Adrenal gland (tissue), 12 donors: ENCODE results near the gene CGB3. TPM values are rescaled to one million over a fixed set of nuclear protein-coding genes. Genes with fewer than 3 reads are reported as not detected.

Source experiments
- DNase-seq, 7 donors: peaks; one replicate each; pipeline ENCODE4 v3.0.0-alpha.2; 2019 to 2020
- H3K27ac ChIP-seq, 5 donors: fragments of 200-600 bp; sonication (generic) in 4 of 5; 1 replicate in 3 of 5; 2 replicates in 2 of 5; pipeline versions ENCODE4 v1.5.1 to v1.8.0; 2016 to 2020; ENCODE audit warnings: mild to moderate bottlenecking in 1 of 5
- H3K27me3 ChIP-seq: fragments of 200-600 bp; 2 replicates; pipeline ENCODE4 v1.8.0; 2021
- H3K36me3 ChIP-seq, 2 donors: fragments of 200-600 bp; replicated peaks in 1 of 2; 1 replicate in 1 of 2; 2 replicates in 1 of 2; pipeline versions ENCODE4 v1.5.1 to v1.8.0; 2018 to 2022
- H3K4me1 ChIP-seq, 2 donors: fragments of 200-600 bp; replicated peaks in 1 of 2; 1 replicate in 1 of 2; 2 replicates in 1 of 2; pipeline versions ENCODE4 v1.5.1 to v1.8.0; 2018 to 2021
- H3K4me3 ChIP-seq, 4 donors: fragments of 200-600 bp; sonication (generic) in 3 of 4; one replicate each; pipeline ENCODE4 v1.5.1; 2016 to 2018
- H3K9me3 ChIP-seq, 3 donors: fragments of 200-600 bp; sonication (generic) in 1 of 3; replicated peaks in 1 of 3; 1 replicate in 2 of 3; 2 replicates in 1 of 3; pipeline versions ENCODE4 v1.5.1 to v1.8.0; 2016 to 2021
- CTCF ChIP-seq, 6 experiments: fragments of 450-650 bp in 4 of 6; fragments of 200-600 bp in 2 of 6; sonication (generic) in 1 of 6; IDR thresholded peaks; 1 replicate in 5 of 6; 2 replicates in 1 of 6; pipeline versions ENCODE4 v1.5.1 to v1.8.0; 2016 to 2021; ENCODE audit warnings: antibody characterized with exemption in 6 of 6, mild to moderate bottlenecking in 2 of 6, moderate library complexity in 1 of 6
- POLR2A ChIP-seq, 2 donors: fragments of 450-650 bp; IDR thresholded peaks; one replicate each; pipeline ENCODE4 v1.6.1; 2017; ENCODE audit warnings: antibody characterized with exemption in 2 of 2, mild to moderate bottlenecking in 2 of 2, moderate library complexity in 1 of 2
- WGBS, 4 donors: extraction: QIAGEN DNeasy Blood & Tissue Kit in 2 of 4; methylation state at CpG; one replicate each; pipeline versions ENCODE4 v1.1.5 to v1.1.7; 2013 to 2017; 5-methylcytosine and 5-hydroxymethylcytosine counted together
- intact Hi-C, 2 donors: fragments of 100-400 bp; cut with DNase I; formaldehyde crosslinking; loops; one replicate each; pipeline versions ENCODE4 v1.14.1 to v1.15.0; 2022 to 2023
- polyA plus RNA-seq, 3 donors: library from polyadenylated mRNA; stranded (reverse); fragments of 200-250 nt in 2 of 3; fragments of 350-450 nt in 1 of 3; fragmentation: Illumina TruSeq in 1 of 3; extraction: RNeasy Lipid Tissue Mini Kit (QIAGEN cat#74804) in 1 of 3; gene quantifications; one replicate each; pipeline ENCODE4 v1.2.3, GENCODE V29; 2013 to 2014
- total RNA-seq, 9 donors: library from RNA; depleted of rRNA in 4 of 9; stranded (reverse); fragments of >200 nt in 4 of 9; fragments of 120-200 nt in 1 of 9; fragmentation: NEBNext Ultra II Directional in 1 of 9; extraction: Animal tissue kit (Norgen Biotek cat#: 25700) in 1 of 9; gene quantifications; one replicate each; pipeline versions ENCODE4 v1.1.0 to v1.2.4, GENCODE V29; 2013 to 2023
- donor health status: healthy with polysubstance abuse.
- donor health status: Bipolar disorder and iron deficiency.
- donor health status: DM: yes; HTN: yes; CAD: no.
- donor health status: DM: no; HTN: no; CAD: no.
- donor health status: DM: no; HTN: no; CAD: no.
- donor health status: DM: yes; HTN: yes; CAD: no.

The CGB3 gene
- total and polyA plus RNA-seq, 12 donors = not detected

- 49 to 61% (median 56%) methylated on average over 8 to 13 of the region's 13 CpGs for WGBS, 4 donors
- no peak overlapping the region for H3K4me3 ChIP-seq
- H3K36me3 ChIP-seq = no peaks in the 10 kb centered on the region
- TF ChIP-seq CTCF (IDR thresholded peaks at IDR 0.05) (no peak), POLR2A (IDR thresholded peaks at IDR 0.05) (no peak)
- no peak for DNase-seq
- no peaks in the 10 kb centered on the region for H3K9me3 ChIP-seq
- peaks cover 16% of the 10 kb centered on the region for H3K27me3 ChIP-seq
- intact Hi-C loops = no loop called here
- H3K4me1 ChIP-seq = peaks cover 0 to 6% of the 10 kb centered on the region in 2 donors
- no peak overlapping the region for H3K27ac ChIP-seq
These were observed 41.9 kb upstream of the CGB3 start for GRCh38 chr19:49065905-49066512.

- no peak for TF ChIP-seq CTCF (IDR thresholded peaks at IDR 0.05)
- TF ChIP-seq POLR2A (IDR thresholded peaks at IDR 0.05) = no peak
- peaks cover 7% of the 10 kb centered on the region for H3K27me3 ChIP-seq
- 7 to 37% (median 13%) methylated on average over 5 to 53 of the region's 53 CpGs for WGBS, 4 donors
- peaks cover 0 to 6% of the 10 kb centered on the region in 2 donors for H3K4me1 ChIP-seq
- intact Hi-C loops = no loop called here
- no peak within 1 kb of the TSS for H3K4me3 ChIP-seq
- DNase-seq = no peak
- H3K36me3 ChIP-seq = no peaks in the 10 kb centered on the region
- H3K27ac ChIP-seq = no peak within 1 kb of the TSS
- H3K9me3 ChIP-seq = no peaks in the 10 kb centered on the region
These were observed 40.9 kb upstream of the CGB3 start, which contains the start of gene NTF4 for GRCh38 chr19:49064768-49065611. Gene NTF4 (minus strand): TSS chr19:49064818. CDS start chr19:49061997, 2,821 bp downstream.

GRCh38 chr19:49064029-49064629, 40.0 kb upstream of the CGB3 start:
- no peak overlapping the region for H3K4me3 ChIP-seq
- DNase-seq = no peak
- H3K27me3 ChIP-seq = peaks cover 6% of the 10 kb centered on the region
- TF ChIP-seq CTCF (IDR thresholded peaks at IDR 0.05) = no peak
- no peak for TF ChIP-seq POLR2A (IDR thresholded peaks at IDR 0.05)
- 59 to 71% (median 67%) methylated on average over 3 to 10 of the region's 10 CpGs for WGBS, 4 donors
- intact Hi-C loops = no loop called here
- H3K9me3 ChIP-seq = no peaks in the 10 kb centered on the region
- peaks cover 0 to 6% of the 10 kb centered on the region in 2 donors for H3K4me1 ChIP-seq
- no peak overlapping the region for H3K27ac ChIP-seq
- H3K36me3 ChIP-seq = no peaks in the 10 kb centered on the region

GRCh38 chr19:49061445-49061844, 37.3 kb upstream of the CGB3 start:
- peaks cover 0 to 22% of the 10 kb centered on the region in 2 donors for H3K4me1 ChIP-seq
- H3K27ac ChIP-seq = no peak overlapping the region
- H3K36me3 ChIP-seq = no peaks in the 10 kb centered on the region
- TF ChIP-seq CTCF (IDR thresholded peaks at IDR 0.05) (no peak), POLR2A (IDR thresholded peaks at IDR 0.05) (no peak)
- no peak overlapping the region for H3K4me3 ChIP-seq
- H3K27me3 ChIP-seq = peaks cover 10% of the 10 kb centered on the region
- H3K9me3 ChIP-seq = no peaks in the 10 kb centered on the region
- no peak for DNase-seq
- 73 to 80% (median 76%) methylated on average over 1 to 25 of the region's 25 CpGs; no CpG with 5 or more reads in 1 of the 4 donors for WGBS, 4 donors
- intact Hi-C loops = no loop called here
